Activated CD4-positive, alpha-beta T cell treated with anti-CD3 and anti-CD28 coated beads, Interleukin-2, amount 10 ng/mL, durations not matched to agents 24 days and 14 days (primary cell): ENCODE results near the gene ARGLU1. TPM values are rescaled to one million over a fixed set of nuclear protein-coding genes. Genes with fewer than 3 reads are reported as not detected.

Experiments
- DNase-seq: peaks from one replicate; pipeline ENCODE4 v3.0.0; 2022
- H3K27ac Mint-ChIP-seq: one replicate; pipeline ENCODE4 v1.8.0; 2022; ENCODE audit warnings: mild to moderate bottlenecking, mixed read lengths
- H3K27me3 Mint-ChIP-seq: one replicate; pipeline ENCODE4 v1.8.0; 2022; ENCODE audit warnings: mixed read lengths
- H3K36me3 Mint-ChIP-seq: one replicate; pipeline ENCODE4 v1.8.0; 2022; ENCODE audit warnings: low read depth, mild to moderate bottlenecking, mixed read lengths
- H3K4me1 Mint-ChIP-seq: one replicate; pipeline ENCODE4 v1.8.0; 2021; ENCODE audit warnings: mixed read lengths
- H3K4me3 Mint-ChIP-seq: one replicate; pipeline ENCODE4 v1.8.0; 2022; ENCODE audit warnings: mild to moderate bottlenecking, moderate library complexity, mixed read lengths
- H3K9me3 Mint-ChIP-seq: one replicate; pipeline ENCODE4 v1.8.0; 2021; ENCODE audit warnings: mixed read lengths
- intact Hi-C: fragments of 100-400 bp; cut with micrococcal nuclease; formaldehyde crosslinking; loops from one replicate; pipeline ENCODE4 v1.15.1; 2023
- total RNA-seq: library from RNA; stranded (reverse); gene quantifications from 2 replicates; pipeline ENCODE4 v1.2.3, GENCODE V29; 2022

ARGLU1 gene
- total RNA-seq, 1 donor from 2014 or later: 96.8 TPM

DNA sequence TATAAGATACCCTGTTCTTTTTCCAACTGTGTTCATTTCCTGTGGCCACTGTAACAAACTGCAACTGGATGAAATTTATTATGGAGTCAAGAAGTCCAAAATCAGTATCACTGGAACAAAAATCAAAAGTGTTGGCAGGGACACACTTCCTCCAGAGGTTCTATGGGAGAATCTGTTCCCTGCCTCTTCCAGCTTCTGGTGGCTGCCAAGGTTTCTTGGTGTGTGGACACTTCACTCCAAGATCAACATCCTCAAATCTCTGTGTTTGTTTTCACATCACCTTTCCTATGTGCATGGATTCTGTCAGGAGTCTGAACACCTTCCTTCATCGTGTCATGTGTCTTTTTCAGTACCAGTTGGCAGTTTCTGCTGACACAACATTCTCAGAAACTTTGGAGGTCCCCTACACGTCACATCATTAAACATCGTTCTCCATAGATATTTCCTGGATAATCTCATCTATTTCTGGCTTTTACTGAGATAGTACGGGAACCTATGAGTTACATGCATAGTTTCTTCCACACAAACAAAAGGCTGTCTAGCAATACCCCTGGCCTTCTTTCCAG, 17.3 kb downstream of the ARGLU1 start:
- H3K4me1 Mint-ChIP-seq: peaks cover 18% of the 10 kb centered on the region

DNA sequence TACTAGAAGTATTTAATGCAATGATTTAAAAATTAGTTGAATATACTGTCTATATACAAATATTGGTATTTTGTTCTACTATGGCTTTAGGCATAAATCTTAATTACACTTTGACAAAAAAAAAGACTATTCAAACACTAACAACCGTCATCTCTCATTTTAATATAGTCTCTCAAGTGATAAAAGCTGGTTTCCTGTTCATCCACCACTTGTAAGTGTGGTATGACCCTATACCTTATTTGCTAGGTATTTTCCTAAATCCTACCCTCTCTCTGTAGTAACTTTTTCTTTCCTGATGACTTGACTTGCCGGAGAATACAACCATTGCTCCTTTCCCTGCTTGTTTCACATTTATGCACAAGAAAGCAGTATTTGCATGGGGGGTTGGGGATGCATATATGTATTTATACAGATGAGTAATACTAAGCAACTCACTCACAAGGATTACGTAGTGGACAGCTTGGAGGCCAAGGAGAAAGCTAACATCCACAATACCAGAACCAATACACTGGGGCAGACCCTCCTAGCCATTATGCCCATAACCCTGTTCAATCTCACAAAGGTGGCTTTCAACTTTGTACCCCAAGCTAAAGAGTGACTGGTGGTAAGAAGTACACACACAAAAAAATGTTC, 19.8 kb downstream of the ARGLU1 start:
- Mint-ChIP-seq H3K27me3 (no peaks in the 10 kb centered on the region), H3K4me3 (no peak overlapping the region), H3K4me1 (peaks cover 15% of the 10 kb centered on the region), H3K36me3 (peaks cover 33% of the 10 kb centered on the region), H3K27ac (no peak overlapping the region), H3K9me3 (no peaks in the 10 kb centered on the region)
- DNase-seq: no peak
- intact Hi-C loops: no loop called here

More for the DNA sequence above, 17.3 kb downstream of the ARGLU1 start:
- H3K36me3 Mint-ChIP-seq: peaks cover 53% of the 10 kb centered on the region
- H3K27me3 Mint-ChIP-seq: no peaks in the 10 kb centered on the region
- intact Hi-C loops: no loop called here
- no peak overlapping the region for H3K27ac Mint-ChIP-seq
- no peak overlapping the region for H3K4me3 Mint-ChIP-seq
- DNase-seq: no peak
- no peaks in the 10 kb centered on the region for H3K9me3 Mint-ChIP-seq

DNA sequence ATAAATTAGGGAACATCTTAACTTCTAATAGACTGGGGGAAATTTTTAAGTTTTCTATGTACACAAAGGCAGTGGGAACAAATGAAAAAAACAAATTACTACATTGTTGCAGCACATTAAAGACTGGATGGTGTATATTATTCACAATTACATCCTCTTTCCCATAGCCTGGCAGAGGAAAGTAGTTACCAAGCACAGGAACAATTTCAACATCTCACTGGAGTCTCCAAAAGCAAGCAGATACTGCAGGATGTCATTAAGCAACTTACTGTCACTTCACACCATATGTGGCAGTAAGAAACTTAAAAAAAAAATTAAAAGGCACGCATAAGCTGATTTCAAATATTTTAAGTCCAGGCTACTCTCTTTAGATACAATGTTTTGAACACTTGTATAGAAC, 26.1 kb downstream of the ARGLU1 start:
- Mint-ChIP-seq H3K36me3 (peaks cover 16% of the 10 kb centered on the region), H3K27ac (no peak overlapping the region), H3K27me3 (no peaks in the 10 kb centered on the region), H3K4me3 (no peak overlapping the region), H3K9me3 (no peaks in the 10 kb centered on the region), H3K4me1 (no peaks in the 10 kb centered on the region)
- no peak for DNase-seq
- intact Hi-C loops: no loop called here

DNA sequence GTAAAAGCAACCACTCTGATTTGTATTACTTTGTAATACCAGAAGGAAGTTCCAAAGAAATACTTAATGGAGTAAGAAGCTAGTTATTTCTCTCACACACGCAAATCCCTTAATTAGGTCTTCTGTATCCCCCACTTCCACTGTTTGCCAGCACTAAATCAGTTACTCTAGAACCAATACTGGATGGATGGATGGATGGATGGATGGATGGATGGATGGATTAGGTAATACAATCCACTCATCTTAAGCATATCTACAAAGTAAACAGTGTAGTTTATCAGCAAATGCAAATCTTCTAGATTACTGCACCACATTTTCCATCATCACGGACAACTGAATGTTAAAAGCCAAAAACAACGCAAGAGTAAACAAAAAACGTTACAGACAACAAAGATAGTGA, 27.3 kb downstream of the ARGLU1 start:
- Mint-ChIP-seq H3K27ac (no peak overlapping the region), H3K36me3 (peaks cover 16% of the 10 kb centered on the region), H3K27me3 (peaks cover 3% of the 10 kb centered on the region), H3K4me3 (no peak overlapping the region), H3K9me3 (no peaks in the 10 kb centered on the region), H3K4me1 (peaks cover 3% of the 10 kb centered on the region)
- intact Hi-C loops: no loop called here
- DNase-seq: no peak

DNA sequence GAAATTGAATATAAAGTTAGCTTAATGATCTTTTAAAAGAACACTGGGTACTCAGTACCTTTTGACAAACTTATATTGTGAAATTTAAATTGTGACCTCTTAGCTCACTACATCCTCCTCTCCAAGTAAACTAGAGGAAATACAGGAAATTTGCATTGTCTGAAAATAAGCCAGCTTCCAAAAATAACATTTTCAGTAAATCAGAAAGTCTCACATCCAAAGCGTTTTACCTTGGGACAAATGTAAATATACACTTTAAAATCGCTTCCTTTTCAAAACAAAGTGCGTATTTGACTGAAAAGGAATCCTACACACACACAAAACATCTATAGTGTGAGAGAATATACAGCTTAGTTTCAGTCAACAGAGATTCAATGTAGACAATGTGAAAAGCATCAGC, 30.4 kb downstream of the ARGLU1 start:
- H3K27me3 Mint-ChIP-seq: peaks cover 18% of the 10 kb centered on the region
- H3K4me3 Mint-ChIP-seq: no peak overlapping the region
- peaks cover 15% of the 10 kb centered on the region for H3K4me1 Mint-ChIP-seq
- no peak for DNase-seq
- peaks cover 10% of the 10 kb centered on the region for H3K36me3 Mint-ChIP-seq
- no peak overlapping the region for H3K27ac Mint-ChIP-seq
- no peaks in the 10 kb centered on the region for H3K9me3 Mint-ChIP-seq
- intact Hi-C loops: loop anchor here (2.0 to 10.0 kb wide), 5 partner anchors 47 to 1123 kb away; no protein-coding TSS in a partner anchor

DNA sequence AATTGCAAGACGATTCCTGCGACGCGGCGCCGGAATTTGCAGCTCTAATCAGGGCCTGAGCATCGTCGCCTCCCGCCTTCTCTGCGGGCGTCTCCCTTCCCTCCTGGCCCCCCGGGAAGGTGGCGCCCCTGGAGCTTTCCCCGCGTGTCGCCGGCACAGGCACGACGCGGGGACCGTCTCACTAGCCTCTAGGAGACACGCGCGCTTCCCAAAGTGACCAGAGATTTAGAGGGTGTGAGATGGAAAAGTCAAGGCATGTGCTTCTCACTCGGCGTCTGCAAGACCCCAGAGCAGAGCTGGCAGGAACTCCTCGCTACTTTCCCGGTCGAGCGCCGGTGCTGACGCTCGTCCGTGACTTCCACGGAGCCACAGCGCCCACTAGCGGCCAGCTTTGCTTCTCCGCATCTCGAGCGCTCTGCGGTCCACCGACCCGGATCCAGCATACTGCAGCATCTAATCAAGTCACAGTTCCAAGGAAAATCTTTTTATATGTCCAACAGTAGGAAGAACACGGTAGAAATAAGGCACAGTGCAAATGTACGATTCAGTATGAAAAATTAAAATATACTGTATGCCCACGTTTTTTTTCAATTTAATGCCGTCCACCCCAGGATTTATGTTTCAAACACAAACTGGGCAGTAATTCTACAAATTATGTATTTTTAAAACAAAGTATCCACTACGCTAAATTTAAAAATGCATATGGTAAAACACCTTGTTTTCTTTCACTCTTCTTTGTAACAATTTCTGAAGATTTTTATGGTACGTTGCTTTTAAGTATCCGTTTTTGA, 31.5 kb downstream of the ARGLU1 start:
- no peaks in the 10 kb centered on the region for H3K9me3 Mint-ChIP-seq
- H3K27me3 Mint-ChIP-seq: peaks cover 27% of the 10 kb centered on the region
- DNase-seq: peak; percentile 96
- H3K36me3 Mint-ChIP-seq: peaks cover 8% of the 10 kb centered on the region
- peak overlapping the region; percentile 82 for H3K4me3 Mint-ChIP-seq
- peaks cover 15% of the 10 kb centered on the region for H3K4me1 Mint-ChIP-seq
- H3K27ac Mint-ChIP-seq: peak overlapping the region; percentile 84
- intact Hi-C loops: loop anchor here (2.0 to 10.0 kb wide), 5 partner anchors 46 to 1122 kb away; no protein-coding TSS in a partner anchor

DNA sequence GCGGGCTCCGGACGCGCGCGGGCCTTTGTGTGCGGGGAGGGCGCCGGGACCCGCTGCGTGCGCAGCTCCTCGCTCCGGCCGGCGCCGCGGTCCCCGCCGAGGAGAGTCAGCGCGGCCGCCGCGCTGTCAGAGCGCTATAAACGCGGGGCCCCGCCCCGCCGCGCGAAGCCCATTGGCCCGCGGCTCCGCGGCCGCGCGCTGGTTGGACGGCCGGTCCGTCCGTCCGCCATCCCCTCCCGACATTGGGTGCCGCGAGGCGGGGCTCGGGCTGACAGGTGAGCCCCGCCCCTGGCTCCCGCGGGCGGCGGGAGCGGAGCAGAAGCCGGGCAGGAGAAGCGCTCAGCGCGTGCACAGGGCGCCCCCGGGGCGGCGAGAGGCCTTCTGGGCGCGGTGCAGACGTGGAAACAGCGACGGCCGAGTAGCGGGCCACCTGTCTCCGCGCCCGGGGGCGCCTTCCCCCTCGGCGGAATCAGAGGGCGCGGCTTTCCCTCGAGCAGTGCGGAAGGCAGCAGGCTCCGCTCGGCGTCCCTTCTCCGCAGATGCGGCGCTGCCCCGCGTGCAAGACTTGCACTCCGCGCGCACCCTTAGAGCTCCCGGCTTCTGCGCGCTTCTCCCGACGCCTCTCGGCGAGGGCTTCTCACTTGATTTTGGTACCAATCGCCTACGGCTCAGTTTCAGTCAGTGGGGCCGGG, 32.2 kb downstream of the ARGLU1 start, which contains the start of gene EFNB2:
Gene EFNB2, minus strand, starts transcription at position 111 of the 692 bp plus-strand sequence. CDS start 698 bp downstream, outside the sequence.
- Mint-ChIP-seq H3K9me3 (no peaks in the 10 kb centered on the region), H3K36me3 (peaks cover 2% of the 10 kb centered on the region), H3K27ac (peak within 1 kb of the TSS; percentile 84), H3K4me1 (peaks cover 15% of the 10 kb centered on the region), H3K4me3 (peak within 1 kb of the TSS; percentile 82), H3K27me3 (peaks cover 34% of the 10 kb centered on the region)
- intact Hi-C loops: loop anchor here (1.0 to 10.0 kb wide), 7 partner anchors 25 to 1121 kb away; partner anchors contain the start of gene ARGLU1
- peak; percentile 97 for DNase-seq

DNA sequence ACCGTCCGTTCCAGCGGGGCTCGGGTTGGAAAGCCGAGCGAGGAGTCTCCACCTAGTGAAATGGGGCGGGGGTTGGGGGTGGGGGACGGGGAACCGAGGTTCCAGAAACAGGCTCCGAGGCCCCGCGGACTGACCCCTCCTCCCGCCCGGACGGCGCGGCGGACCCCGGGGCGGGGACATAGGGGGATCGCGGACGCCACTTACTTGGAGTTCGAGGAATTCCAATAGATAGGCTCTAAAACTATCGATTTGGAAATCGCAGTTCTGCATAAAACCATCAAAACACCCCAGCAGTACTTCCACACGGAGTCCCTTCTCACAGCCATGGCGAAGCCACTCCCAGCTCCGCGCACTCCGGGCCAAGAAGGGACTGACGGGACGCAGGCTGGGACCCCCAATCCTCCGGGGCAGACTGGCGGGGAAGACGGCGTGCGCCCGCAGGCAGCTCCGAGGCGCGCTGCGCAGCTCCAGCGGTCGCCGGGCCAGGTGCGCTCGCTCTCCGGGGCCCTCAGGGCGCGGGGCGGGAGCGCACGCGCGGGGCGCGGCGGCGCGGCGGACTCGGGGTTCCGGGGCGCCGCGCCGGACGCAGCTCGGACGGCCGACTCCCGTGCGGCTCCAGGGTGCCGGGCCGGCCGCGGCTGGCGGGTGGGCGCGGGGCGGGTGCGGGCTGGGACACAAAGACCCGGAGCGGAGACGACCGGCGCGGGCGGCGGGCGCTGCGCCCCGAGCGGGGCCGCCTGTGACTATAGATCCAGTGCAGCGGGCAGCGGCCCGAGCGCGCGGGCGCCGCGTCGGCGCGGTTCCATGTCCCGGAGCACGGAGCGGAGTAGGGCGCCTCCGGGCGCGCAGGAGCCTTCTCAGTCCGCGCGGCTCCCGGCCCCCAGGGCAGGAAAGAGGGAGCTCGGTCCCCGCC, 33.0 kb downstream of the ARGLU1 start:
- peak overlapping the region; percentile 82 for H3K4me3 Mint-ChIP-seq
- peak; percentile 75 for DNase-seq
- H3K27ac Mint-ChIP-seq: no peak overlapping the region
- H3K9me3 Mint-ChIP-seq: no peaks in the 10 kb centered on the region
- peaks cover 15% of the 10 kb centered on the region for H3K4me1 Mint-ChIP-seq
- peaks cover 42% of the 10 kb centered on the region for H3K27me3 Mint-ChIP-seq
- H3K36me3 Mint-ChIP-seq: no peaks in the 10 kb centered on the region
- intact Hi-C loops: loop anchor here (1.0 to 10.0 kb wide), 6 partner anchors 26 to 1120 kb away; partner anchors contain the start of gene ARGLU1

DNA sequence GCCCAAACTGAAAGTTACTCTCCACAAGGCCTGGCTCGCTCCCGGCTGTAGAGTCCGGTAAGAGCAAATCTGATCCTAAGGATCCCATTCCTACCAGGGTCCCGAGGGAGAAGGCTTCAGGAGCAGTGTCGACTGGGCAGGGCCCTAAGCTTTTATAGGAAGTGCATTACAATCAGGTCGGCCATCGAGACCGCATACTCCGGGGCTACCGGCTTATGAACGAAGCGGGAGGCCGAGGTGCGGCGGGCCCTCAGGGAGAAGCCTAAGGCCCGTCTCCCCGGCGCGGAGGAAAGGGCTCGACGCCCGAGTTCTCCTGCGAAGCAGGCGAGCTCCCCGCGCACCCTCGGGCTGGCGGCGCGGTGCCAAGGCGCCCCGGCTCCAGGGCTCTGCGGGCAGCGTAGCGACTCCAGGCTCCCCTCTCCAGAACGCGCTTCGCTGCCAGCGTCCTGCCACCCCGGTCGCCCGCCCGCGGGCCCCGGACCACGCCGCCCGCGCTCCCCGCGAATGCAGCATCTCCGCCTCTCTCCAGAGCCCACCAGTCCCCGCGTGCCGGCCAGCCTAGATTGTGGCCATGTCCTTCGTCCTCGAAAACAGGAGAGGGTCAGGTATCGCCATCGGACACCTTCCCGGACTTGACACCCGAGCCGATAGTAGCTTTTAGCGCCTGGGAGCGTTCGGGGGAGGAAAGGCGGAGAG, 33.8 kb downstream of the ARGLU1 start:
- DNase-seq: peak; percentile 72
- intact Hi-C loops: loop anchor here (2.0 to 10.0 kb wide), 2 partner anchors 27 to 1119 kb away; no protein-coding TSS in a partner anchor
- peaks cover 50% of the 10 kb centered on the region for H3K27me3 Mint-ChIP-seq
- no peaks in the 10 kb centered on the region for H3K36me3 Mint-ChIP-seq
- no peaks in the 10 kb centered on the region for H3K9me3 Mint-ChIP-seq
- H3K4me3 Mint-ChIP-seq: peak overlapping the region; percentile 75
- H3K27ac Mint-ChIP-seq: no peak overlapping the region
- H3K4me1 Mint-ChIP-seq: peaks cover 15% of the 10 kb centered on the region

DNA sequence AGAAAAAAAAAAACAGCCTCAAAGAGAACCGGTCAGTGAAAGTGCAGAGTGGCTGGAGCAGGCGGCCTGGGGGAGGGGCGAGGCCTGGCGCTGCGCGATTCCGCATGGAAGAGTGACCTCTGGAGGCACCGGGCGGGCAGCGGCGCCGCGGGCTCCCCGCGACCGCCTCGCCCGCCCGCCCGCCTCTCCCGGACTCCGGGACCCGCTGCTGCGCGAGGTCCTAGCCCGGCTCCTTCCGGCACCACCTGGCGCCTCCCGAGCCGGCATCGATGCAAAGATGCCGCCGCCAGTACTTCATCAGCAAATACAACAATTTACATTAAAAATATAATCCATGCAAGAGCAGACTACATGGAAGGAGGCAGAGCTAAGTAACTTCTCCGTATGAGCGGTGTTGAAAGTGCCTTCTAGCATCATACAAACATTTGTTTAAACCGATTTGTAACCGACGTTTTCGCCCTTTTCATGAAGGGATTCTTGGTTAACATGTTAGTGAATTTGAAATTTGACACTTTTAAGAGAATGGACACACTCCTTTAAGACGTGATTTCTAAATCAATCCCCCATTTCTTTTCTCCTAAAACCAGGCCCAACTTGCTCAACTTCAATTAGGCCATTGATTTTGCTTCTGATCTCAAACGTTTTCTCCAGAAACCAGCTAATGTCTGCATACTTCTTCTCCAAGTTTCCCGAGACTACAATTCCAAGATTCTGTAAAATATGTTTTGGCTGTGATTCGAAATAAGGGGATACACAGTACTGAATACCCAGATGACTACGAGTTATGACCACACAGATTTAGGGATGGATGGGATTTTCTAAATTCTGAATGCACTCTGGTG, 34.6 kb downstream of the ARGLU1 start:
- DNase-seq: peak; percentile 66
- H3K27me3 Mint-ChIP-seq: peaks cover 56% of the 10 kb centered on the region
- H3K27ac Mint-ChIP-seq: no peak overlapping the region
- H3K4me1 Mint-ChIP-seq: peaks cover 15% of the 10 kb centered on the region
- H3K4me3 Mint-ChIP-seq: peak overlapping the region; percentile 57
- H3K36me3 Mint-ChIP-seq: no peaks in the 10 kb centered on the region
- intact Hi-C loops: loop anchor here (10.0 kb wide), 1 partner anchor 1119 kb away; no protein-coding TSS in a partner anchor
- H3K9me3 Mint-ChIP-seq: no peaks in the 10 kb centered on the region

DNA sequence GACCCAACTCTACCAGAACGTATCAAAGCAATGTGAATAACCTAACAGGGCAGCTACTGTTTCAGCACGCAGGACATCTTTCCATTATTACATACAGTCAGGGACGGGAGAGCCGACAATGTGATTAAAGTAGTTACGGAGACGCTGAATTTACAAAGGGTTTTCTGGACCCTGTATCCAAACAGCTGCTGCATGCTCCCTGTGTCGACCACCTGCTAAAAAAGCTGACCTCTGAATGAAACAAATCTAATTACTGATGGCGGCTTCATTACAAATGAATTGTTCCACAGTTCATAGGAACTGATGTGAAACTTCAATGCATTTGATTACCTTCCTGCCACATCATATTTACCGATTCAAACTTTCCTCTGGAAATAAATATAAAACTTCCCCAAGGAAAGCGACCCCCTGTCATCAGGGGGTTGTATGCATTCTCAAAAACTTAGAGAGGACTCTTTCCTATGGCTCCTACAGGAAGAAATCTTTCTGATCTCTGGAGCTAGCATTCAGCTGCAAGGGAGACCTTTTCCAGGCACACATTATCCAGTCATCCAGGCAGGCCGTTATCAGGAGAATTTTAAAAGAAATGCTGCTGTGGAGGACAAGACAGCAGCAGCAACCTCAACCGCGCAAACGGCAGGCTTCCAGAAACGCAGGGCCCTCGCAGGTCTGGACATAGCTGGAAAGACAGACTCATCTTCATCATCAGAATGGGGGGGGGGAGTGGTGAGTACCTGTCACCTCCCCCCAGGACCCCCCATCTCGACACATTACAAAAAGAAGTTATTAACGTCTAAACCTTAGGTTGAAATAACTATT, 35.6 kb downstream of the ARGLU1 start:
- Mint-ChIP-seq H3K4me3 (peak overlapping the region; percentile 37), H3K9me3 (no peaks in the 10 kb centered on the region), H3K27me3 (peaks cover 62% of the 10 kb centered on the region), H3K36me3 (no peaks in the 10 kb centered on the region), H3K4me1 (peaks cover 15% of the 10 kb centered on the region), H3K27ac (no peak overlapping the region)
- DNase-seq: no peak
- intact Hi-C loops: loop anchor here (10.0 kb wide), 1 partner anchor 1118 kb away; no protein-coding TSS in a partner anchor
